Ascending aorta (tissue), 2 donors: ENCODE measurements around the gene THUMPD2. TPM values are rescaled to one million over a fixed set of nuclear protein-coding genes. Genes with fewer than 3 reads are reported as not detected.

ENCODE experiments used
- DNase-seq, 2 donors: peaks; one replicate each; pipeline ENCODE4 v3.0.0-alpha.2; 2019; ENCODE audit warnings: low spot score in 2 of 2
- H3K27ac ChIP-seq, 2 donors: fragments of 200-600 bp; sonication (generic); one replicate each; pipeline ENCODE4 v1.5.1; 2016 to 2017; ENCODE audit warnings: mild to moderate bottlenecking in 1 of 2
- H3K27me3 ChIP-seq: fragments of 200-600 bp; sonication (generic); one replicate; pipeline ENCODE4 v1.5.1; 2017
- H3K36me3 ChIP-seq, 2 donors: fragments of 200-600 bp; sonication (generic); one replicate each; pipeline ENCODE4 v1.5.1; 2016
- H3K4me1 ChIP-seq, 2 donors: fragments of 200-600 bp; sonication (generic); one replicate each; pipeline ENCODE4 v1.5.1; 2016 to 2017; ENCODE audit warnings: mild to moderate bottlenecking in 1 of 2
- H3K4me3 ChIP-seq, 2 donors: fragments of 200-600 bp; sonication (generic); one replicate each; pipeline ENCODE4 v1.5.1; 2016 to 2017; ENCODE audit warnings: mild to moderate bottlenecking in 1 of 2
- H3K9me3 ChIP-seq, 2 donors: fragments of 200-600 bp; sonication (generic); one replicate each; pipeline ENCODE4 v1.5.1; 2016
- CTCF ChIP-seq, 3 experiments: fragments of 200-600 bp in 2 of 3; fragments of 450-650 bp in 1 of 3; sonication (generic) in 2 of 3; IDR thresholded peaks; one replicate each; pipeline ENCODE4 v1.5.1; 2016 to 2019; ENCODE audit warnings: antibody characterized with exemption in 3 of 3, mild to moderate bottlenecking in 1 of 3, moderate library complexity in 1 of 3
- intact Hi-C: fragments of 100-400 bp; cut with DNase I; formaldehyde crosslinking; loops from one replicate; pipeline ENCODE4 v1.15.1; 2023
- total RNA-seq: library from RNA; depleted of rRNA; stranded (reverse); fragments of >200 nt; gene quantifications from one replicate; pipeline ENCODE4 v1.1.0, GENCODE V29; 2016

Gene THUMPD2
- total RNA-seq = 13.0 TPM

GRCh38 chr2:39778775-39779340, at the start of gene THUMPD2:
TSS of gene THUMPD2 (minus strand) at chr2:39779258. CDS start at chr2:39779239, 19 bp downstream.
- H3K9me3 ChIP-seq = no peaks in the 10 kb centered on the region
- peak within 1 kb of the TSS; percentile 89 to 92 for H3K27ac ChIP-seq
- no peak for TF ChIP-seq CTCF (IDR thresholded peaks at IDR 0.05)
- no peaks in the 10 kb centered on the region for H3K36me3 ChIP-seq
- peaks cover 3 to 24% of the 10 kb centered on the region in 2 donors for H3K4me1 ChIP-seq
- intact Hi-C loops = loop anchor here (2.0 to 10.0 kb wide), 5 partner anchors 42 to 342 kb away; partner anchors contain the start of genes MAP4K3 and TMEM178A
- peak within 1 kb of the TSS; percentile 95 to 98 for H3K4me3 ChIP-seq
- H3K27me3 ChIP-seq = no peaks in the 10 kb centered on the region
- peak in 1 of 2 donors; percentile 83 for DNase-seq

GRCh38 chr2:39821871-39822270, 42.8 kb upstream of the THUMPD2 start:
- no peak for TF ChIP-seq CTCF (IDR thresholded peaks at IDR 0.05)
- H3K4me1 ChIP-seq = no peaks in the 10 kb centered on the region
- intact Hi-C loops = no loop called here
- no peaks in the 10 kb centered on the region for H3K36me3 ChIP-seq
- no peak for DNase-seq
- no peaks in the 10 kb centered on the region for H3K9me3 ChIP-seq
- H3K4me3 ChIP-seq = no peak overlapping the region
- no peaks in the 10 kb centered on the region for H3K27me3 ChIP-seq
- no peak overlapping the region for H3K27ac ChIP-seq

GRCh38 chr2:39816845-39817244, 37.8 kb upstream of the THUMPD2 start:
- intact Hi-C loops = no loop called here
- Histone ChIP-seq H3K9me3 (no peaks in the 10 kb centered on the region), H3K36me3 (no peaks in the 10 kb centered on the region), H3K27me3 (no peaks in the 10 kb centered on the region), H3K4me1 (no peaks in the 10 kb centered on the region), H3K4me3 (no peak overlapping the region), H3K27ac (no peak overlapping the region)
- no peak for TF ChIP-seq CTCF (IDR thresholded peaks at IDR 0.05)
- DNase-seq = no peak

GRCh38 chr2:39816428-39816827, 37.4 kb upstream of the THUMPD2 start:
- Histone ChIP-seq H3K27me3 (no peaks in the 10 kb centered on the region), H3K4me1 (no peaks in the 10 kb centered on the region), H3K4me3 (no peak overlapping the region), H3K27ac (no peak overlapping the region), H3K36me3 (no peaks in the 10 kb centered on the region), H3K9me3 (no peaks in the 10 kb centered on the region)
- no peak for TF ChIP-seq CTCF (IDR thresholded peaks at IDR 0.05)
- intact Hi-C loops = no loop called here
- DNase-seq = no peak

- H3K4me1 ChIP-seq = no peaks in the 10 kb centered on the region
- H3K27ac ChIP-seq = no peak overlapping the region
- H3K27me3 ChIP-seq = no peaks in the 10 kb centered on the region
- TF ChIP-seq CTCF (IDR thresholded peaks at IDR 0.05) = no peak
- H3K9me3 ChIP-seq = peaks cover 0 to 27% of the 10 kb centered on the region in 2 donors
- H3K4me3 ChIP-seq = no peak overlapping the region
- no peak for DNase-seq
- H3K36me3 ChIP-seq = no peaks in the 10 kb centered on the region
- intact Hi-C loops = no loop called here
These were observed 27.0 kb upstream of the THUMPD2 start for GRCh38 chr2:39805936-39806608.
